HG03135 (cell line): ENCODE data around the gene SMPD4.
"Not testable (repeated sequence)": the region's sequence is repeated elsewhere in the genome, so short reads cannot be mapped to it uniquely, and the experiment has no call there.

Experiments
- ATAC-seq: cut with Tn5 transposase; IDR thresholded peaks from one replicate; pipeline ENCODE4 v1.9.1; 2021; ENCODE audit warnings: mild to moderate bottlenecking, moderate library complexity; ENCODE audit not compliant: unreplicated experiment

SMPD4 gene, protein sequence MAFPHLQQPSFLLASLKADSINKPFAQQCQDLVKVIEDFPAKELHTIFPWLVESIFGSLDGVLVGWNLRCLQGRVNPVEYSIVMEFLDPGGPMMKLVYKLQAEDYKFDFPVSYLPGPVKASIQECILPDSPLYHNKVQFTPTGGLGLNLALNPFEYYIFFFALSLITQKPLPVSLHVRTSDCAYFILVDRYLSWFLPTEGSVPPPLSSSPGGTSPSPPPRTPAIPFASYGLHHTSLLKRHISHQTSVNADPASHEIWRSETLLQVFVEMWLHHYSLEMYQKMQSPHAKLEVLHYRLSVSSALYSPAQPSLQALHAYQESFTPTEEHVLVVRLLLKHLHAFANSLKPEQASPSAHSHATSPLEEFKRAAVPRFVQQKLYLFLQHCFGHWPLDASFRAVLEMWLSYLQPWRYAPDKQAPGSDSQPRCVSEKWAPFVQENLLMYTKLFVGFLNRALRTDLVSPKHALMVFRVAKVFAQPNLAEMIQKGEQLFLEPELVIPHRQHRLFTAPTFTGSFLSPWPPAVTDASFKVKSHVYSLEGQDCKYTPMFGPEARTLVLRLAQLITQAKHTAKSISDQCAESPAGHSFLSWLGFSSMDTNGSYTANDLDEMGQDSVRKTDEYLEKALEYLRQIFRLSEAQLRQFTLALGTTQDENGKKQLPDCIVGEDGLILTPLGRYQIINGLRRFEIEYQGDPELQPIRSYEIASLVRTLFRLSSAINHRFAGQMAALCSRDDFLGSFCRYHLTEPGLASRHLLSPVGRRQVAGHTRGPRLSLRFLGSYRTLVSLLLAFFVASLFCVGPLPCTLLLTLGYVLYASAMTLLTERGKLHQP

GRCh38 chr2:130181325-130181879 lies at the start of gene SMPD4:
TSS of gene SMPD4 (minus strand) at chr2:130181602. CDS start at chr2:130176592, 5,010 bp downstream.
- peak; percentile 57 for ATAC-seq

DNA sequence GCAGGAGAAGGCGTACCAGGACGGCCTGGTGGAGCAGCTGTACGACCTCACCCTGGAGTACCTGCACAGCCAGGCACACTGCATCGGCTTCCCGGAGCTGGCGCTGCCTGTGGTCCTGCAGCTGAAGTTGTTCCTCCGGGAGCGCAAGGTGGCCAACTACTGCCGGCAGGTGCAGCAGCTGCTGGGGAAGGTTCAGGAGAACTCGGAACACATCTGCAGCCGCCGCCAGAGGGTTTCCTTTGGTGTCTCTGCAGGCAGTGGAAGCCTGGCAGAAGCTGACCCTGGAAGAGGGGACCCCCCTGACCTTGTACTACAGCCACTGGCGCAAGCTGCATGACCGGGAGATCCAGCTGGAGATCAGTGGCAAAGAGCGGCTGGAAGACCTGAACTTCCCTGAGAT lies 49.5 kb upstream of the SMPD4 start:
- ATAC-seq: not testable (repeated sequence)

DNA sequence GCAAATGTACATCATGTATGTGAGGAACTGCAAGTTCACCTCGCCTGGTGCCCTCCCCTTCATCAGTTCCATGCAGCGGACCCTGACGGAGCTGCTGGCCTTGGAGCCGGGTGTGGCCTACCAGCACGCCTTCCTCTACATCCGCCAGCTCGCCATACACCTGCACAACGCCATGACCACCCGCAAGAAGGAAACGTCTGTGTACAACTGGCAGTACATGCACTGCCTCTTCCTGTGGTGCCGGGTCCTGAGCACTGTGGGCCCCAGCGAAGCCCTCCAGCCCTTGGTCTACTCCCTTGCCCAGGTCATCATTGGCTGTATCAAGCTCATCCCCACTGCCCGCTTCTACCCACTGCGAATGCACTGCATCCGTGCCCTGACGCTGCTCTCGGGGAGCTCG lies 49.0 kb upstream of the SMPD4 start:
- not testable (repeated sequence) for ATAC-seq

DNA sequence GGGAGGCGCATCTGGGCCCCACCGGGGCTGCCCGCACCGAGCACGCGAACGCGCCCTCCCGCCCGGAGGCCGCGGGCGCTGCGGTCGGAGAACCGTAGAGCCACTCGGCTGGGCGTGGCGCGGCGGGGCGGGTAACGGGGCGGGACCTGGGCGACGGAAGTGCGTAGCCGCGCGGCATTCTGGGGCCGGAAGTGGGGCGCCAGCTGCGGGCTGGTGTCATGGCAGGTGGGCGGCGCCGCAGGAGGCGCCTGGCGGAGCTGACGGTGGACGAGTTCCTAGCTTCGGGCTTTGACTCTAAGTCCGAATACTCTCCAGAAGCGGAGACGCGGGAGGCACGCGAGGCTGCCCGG lies 47.7 kb upstream of the SMPD4 start:
- not testable (repeated sequence) for ATAC-seq

- not testable (repeated sequence) for ATAC-seq
These were observed 47.2 kb upstream of the SMPD4 start for GRCh38 chr2:130228467-130229160.

GRCh38 chr2:130228005-130228404 lies 46.6 kb upstream of the SMPD4 start:
- not testable (repeated sequence) for ATAC-seq

GRCh38 chr2:130222523-130222922 lies 41.1 kb upstream of the SMPD4 start:
- not testable (repeated sequence) for ATAC-seq

DNA sequence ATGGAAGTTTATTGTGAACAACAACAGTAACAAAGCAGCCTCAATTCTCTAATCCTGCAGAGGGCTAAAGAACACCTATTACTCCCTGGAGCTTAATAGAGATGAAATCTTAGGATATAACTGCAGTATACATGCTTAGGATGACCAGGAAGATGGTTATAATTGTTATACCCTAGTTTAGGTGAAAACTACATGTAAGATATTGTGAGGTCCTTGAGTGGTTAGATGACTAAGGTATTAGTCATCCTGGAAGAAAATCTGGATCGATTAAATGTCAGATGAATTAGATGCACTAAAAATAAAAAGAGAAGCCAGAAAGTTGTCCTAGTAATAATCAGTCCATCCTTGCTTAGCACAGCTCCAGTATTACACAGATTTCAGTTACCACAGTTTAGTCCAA lies 39.1 kb upstream of the SMPD4 start:
- not testable (repeated sequence) for ATAC-seq

GRCh38 chr2:130219147-130219546 lies 37.7 kb upstream of the SMPD4 start:
- not testable (repeated sequence) for ATAC-seq

DNA sequence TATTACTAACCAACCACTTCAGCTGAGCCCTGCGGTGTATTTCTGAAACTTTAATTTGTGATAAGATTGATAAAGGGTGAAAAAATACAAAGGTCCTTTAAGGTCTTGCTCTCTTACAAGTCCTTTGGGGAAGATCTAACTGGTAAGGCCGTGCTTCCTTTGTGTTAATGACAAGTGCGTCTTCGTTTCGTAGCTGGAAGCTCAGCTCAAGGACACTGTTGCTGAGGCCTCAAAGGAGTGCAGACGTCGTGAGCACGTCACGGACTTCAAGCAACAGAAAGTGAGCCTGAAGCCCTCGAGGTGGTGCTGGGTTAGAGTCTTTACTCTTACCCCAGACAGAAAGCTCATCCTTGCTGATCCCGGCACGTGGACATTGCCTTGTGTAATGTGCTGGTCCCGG lies 25.6 kb upstream of the SMPD4 start:
- ATAC-seq: not testable (repeated sequence)

DNA sequence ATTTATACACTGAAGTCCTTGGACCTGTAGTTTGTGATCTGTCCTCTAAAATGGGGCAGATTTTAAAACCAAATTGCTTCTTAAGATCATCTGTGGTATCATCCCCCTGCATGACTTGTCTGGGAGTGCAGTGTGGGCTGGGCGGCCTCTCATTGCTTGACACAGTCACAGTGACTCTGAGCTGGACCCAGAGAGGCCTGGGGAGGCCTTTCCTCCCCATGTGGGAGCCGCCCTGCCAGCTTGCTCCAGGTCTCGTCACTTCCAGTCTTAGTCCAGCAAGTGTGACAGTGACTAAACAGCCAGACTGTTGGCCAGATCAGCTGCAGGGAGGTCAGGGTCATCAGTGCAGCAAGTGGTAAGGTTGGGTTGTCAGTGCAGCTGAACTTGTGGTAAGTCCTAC lies 21.7 kb upstream of the SMPD4 start:
- ATAC-seq: not testable (repeated sequence)

DNA sequence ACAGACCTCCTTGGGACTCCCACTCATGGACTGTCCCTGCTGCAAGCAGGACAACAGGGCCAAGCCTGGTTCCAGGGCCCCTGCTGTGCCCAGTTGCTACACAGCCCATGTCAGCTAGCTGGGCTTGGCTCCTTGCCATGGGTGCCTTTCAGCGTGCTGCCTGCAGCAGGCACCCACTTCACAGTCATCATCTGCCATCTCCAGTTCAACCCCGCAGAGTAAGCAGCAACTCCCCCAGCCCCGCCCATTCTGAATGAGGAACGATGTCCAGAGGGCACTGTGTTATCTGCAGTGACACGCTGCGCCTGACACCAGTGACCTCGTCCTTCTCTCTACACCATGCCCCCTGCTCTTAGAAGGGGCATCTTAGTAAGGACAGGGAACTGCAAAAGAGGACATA lies 21.1 kb upstream of the SMPD4 start:
- ATAC-seq: not testable (repeated sequence)

- ATAC-seq: no peak
These were observed 16.9 kb upstream of the SMPD4 start, which contains the start of gene TUBA3E for GRCh38 chr2:130198343-130198742. TSS of gene TUBA3E (minus strand) at chr2:130198439. CDS start at chr2:130198360, 79 bp downstream.

DNA sequence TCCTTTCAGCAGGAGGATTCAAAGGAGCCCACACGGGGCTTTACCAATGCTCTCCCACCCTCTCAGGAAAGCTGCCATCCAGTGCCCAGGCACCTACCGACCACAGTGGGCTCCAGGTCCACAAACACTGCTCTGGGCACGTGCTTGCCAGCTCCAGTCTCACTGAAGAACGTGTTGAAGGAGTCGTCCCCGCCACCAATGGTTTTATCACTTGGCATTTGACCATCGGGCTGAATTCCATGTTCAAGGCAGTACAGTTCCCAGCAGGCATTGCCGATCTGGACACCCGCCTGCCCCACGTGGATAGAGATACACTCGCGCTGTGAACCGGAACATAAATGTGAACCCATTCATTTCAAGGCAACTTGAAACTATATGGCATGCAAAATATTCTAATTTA lies 14.7 kb upstream of the SMPD4 start:
- ATAC-seq: not testable (repeated sequence)

- not testable (repeated sequence) for ATAC-seq
These were observed 13.8 kb upstream of the SMPD4 start for GRCh38 chr2:130195089-130195635.

DNA sequence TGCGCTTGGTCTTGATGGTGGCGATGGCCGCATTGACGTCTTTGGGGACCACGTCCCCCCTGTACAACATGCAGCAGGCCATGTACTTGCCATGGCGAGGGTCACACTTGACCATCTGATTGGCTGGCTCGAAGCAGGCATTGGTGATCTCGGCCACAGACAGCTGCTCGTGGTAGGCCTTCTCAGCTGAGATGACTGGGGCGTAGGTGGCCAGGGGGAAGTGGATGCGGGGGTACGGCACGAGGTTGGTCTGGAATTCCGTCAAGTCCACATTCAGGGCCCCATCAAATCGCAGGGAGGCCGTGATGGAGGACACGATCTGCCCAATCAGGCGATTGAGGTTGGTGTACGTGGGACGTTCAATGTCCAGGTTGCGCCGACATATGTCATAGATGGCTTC lies 12.4 kb upstream of the SMPD4 start:
- not testable (repeated sequence) for ATAC-seq

DNA sequence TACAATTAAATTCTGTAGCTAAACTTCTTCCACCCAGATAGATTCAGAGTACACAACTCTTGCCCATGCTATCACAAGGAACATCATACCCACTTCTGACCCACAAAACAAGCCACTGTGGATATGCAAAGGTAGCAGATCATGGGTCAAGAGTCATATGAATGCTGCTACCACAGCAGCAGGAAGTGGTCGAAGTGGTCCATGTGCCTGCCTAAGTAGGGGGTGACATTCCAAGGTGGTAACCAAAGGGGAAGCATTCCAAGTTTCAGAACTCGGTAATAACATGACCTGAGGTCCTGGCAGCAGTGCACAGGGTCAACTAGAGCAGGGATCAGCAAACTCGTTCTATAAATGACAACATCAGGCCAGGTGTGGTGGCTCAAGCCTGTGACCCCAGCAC lies 11.0 kb upstream of the SMPD4 start:
- not testable (repeated sequence) for ATAC-seq

DNA sequence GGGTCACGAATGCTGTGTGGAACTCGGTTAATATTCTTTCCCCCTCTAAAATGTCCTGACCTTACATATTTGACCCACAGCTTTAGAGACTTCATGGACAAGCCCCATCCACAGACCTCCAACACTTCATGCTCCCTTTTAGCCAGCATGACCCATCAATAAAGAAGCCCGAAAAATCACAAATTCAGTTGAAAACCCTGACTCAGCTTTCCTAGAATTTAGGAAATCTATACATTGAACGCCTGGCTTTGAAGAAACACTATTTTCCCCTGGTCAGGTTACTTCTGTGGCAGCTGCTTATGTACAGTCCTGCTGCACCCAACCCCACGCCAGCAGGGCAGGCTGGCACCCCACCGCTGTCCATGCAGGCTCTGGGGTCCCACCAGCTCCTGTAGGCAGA lies 9.9 kb upstream of the SMPD4 start:
- not testable (repeated sequence) for ATAC-seq

- ATAC-seq: no peak
These were observed 8.8 kb upstream of the SMPD4 start for GRCh38 chr2:130190237-130190636.

DNA sequence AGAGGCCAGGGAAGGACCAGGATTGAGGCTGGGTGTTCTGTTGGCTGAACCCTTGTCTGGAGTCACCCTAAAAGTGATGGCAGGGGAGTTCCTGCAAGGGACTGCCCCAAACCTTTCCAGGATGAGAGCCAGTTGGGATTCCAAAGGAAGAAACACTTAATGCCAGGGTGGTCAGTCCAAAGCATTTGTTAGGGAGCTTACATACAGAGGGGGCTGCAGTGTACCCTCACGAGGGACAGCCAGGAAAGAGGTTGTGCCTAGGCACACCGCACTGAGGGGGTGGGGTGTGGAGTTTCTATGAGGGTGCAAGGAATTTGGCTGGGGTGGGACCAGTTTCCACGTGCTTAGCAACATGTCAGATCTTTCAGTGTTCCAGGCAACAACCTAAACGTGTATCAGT lies 7.6 kb upstream of the SMPD4 start:
- not testable (repeated sequence) for ATAC-seq
